CD14-positive monocyte (primary cell): ENCODE measurements around the gene PROC. TPM values are rescaled to one million over a fixed set of nuclear protein-coding genes. Genes with fewer than 3 reads are reported as not detected.

ENCODE experiments used
- DNase-seq, 3 donors: peaks; one replicate each; pipeline ENCODE4 v3.0.0-alpha.2; 2011 to 2022
- H2AFZ ChIP-seq: 2 replicates; pipeline ENCODE4 v1.6.0; 2012; ENCODE audit warnings: mild to moderate bottlenecking, low read depth, low read length, inconsistent platforms; ENCODE audit not compliant: insufficient read depth, poor library complexity, severe bottlenecking
- H3K27ac ChIP-seq, 2 donors: 1 replicate in 1 of 2; 2 replicates in 1 of 2; pipeline ENCODE4 v1.5.1; 2012 to 2013; ENCODE audit warnings: low read length in 2 of 2, control low read depth in 1 of 2, inconsistent platforms in 1 of 2, low read depth in 1 of 2, mild to moderate bottlenecking in 1 of 2
- H3K27me3 ChIP-seq, 2 donors: one replicate each; pipeline versions ENCODE4 v1.6.0 to v1.6.1; 2011 to 2013; ENCODE audit warnings: low read length in 2 of 2; ENCODE audit not compliant: control insufficient read depth in 2 of 2, insufficient read depth in 2 of 2
- H3K36me3 ChIP-seq, 2 donors: replicated peaks in 1 of 2; 1 replicate in 1 of 2; 2 replicates in 1 of 2; pipeline versions ENCODE4 v1.5.1 to v1.6.1; 2012 to 2013; ENCODE audit warnings: low read length in 2 of 2, control low read depth in 1 of 2, inconsistent platforms in 1 of 2, mild to moderate bottlenecking in 1 of 2; ENCODE audit not compliant: insufficient read depth in 2 of 2, control insufficient read depth in 1 of 2
- H3K4me1 ChIP-seq, 2 donors: 1 replicate in 1 of 2; 2 replicates in 1 of 2; pipeline versions ENCODE4 v1.5.1 to v1.6.1; 2012 to 2013; ENCODE audit warnings: low read length in 2 of 2, control low read depth in 1 of 2, inconsistent platforms in 1 of 2, mild to moderate bottlenecking in 1 of 2, moderate library complexity in 1 of 2; ENCODE audit not compliant: insufficient read depth in 2 of 2, control insufficient read depth in 1 of 2
- H3K4me2 ChIP-seq: replicated peaks from 2 replicates; pipeline ENCODE3; 2012; ENCODE audit warnings: low read length, moderate library complexity, mild to moderate bottlenecking; ENCODE audit not compliant: poor library complexity, severe bottlenecking; ENCODE audit errors: extremely low read depth
- H3K4me3 ChIP-seq, 3 experiments: fragments of 200-600 bp in 1 of 3; sonication (generic) in 1 of 3; replicated peaks in 1 of 3; 1 replicate in 2 of 3; 2 replicates in 1 of 3; pipeline ENCODE4 v1.5.1; 2011 to 2013; ENCODE audit warnings: low read length in 3 of 3, mild to moderate bottlenecking in 3 of 3, control low read depth in 2 of 3, low read depth in 2 of 3, inconsistent platforms in 1 of 3, moderate library complexity in 1 of 3
- H3K79me2 ChIP-seq: 2 replicates; pipeline ENCODE4 v1.6.0; 2012; ENCODE audit warnings: mild to moderate bottlenecking, control low read depth, inconsistent platforms, low read length, moderate library complexity; ENCODE audit not compliant: insufficient read depth
- H3K9ac ChIP-seq: 2 replicates; pipeline ENCODE4 v1.6.0; 2017; ENCODE audit warnings: low read length, mild to moderate bottlenecking; ENCODE audit not compliant: insufficient read depth, poor library complexity, severe bottlenecking
- H3K9me3 ChIP-seq, 2 donors: replicated peaks in 1 of 2; 1 replicate in 1 of 2; 2 replicates in 1 of 2; pipeline versions ENCODE4 v1.5.1 to v1.6.1; 2012 to 2013; ENCODE audit warnings: low read length in 2 of 2, control low read depth in 1 of 2; ENCODE audit not compliant: control insufficient read depth in 1 of 2, insufficient read depth in 1 of 2
- H4K20me1 ChIP-seq: 2 replicates; pipeline ENCODE4 v1.6.0; 2012; ENCODE audit warnings: mild to moderate bottlenecking, low read length, control low read depth, moderate library complexity; ENCODE audit not compliant: insufficient read depth
- H3K27ac Mint-ChIP-seq, 7 donors: one replicate each; pipeline ENCODE4 v1.8.0; 2020; ENCODE audit warnings: mild to moderate bottlenecking in 7 of 7, mixed read lengths in 7 of 7, moderate library complexity in 6 of 7, inconsistent platforms in 2 of 7
- H3K27me3 Mint-ChIP-seq, 3 donors: one replicate each; pipeline ENCODE4 v1.8.0; 2021 to 2022; ENCODE audit warnings: low read depth in 3 of 3, mild to moderate bottlenecking in 3 of 3, mixed read lengths in 3 of 3, moderate library complexity in 3 of 3, inconsistent platforms in 1 of 3
- H3K36me3 Mint-ChIP-seq, 2 donors: one replicate each; pipeline ENCODE4 v1.8.0; 2020; ENCODE audit warnings: mixed read lengths in 2 of 2, inconsistent platforms in 1 of 2, mild to moderate bottlenecking in 1 of 2
- H3K4me1 Mint-ChIP-seq: one replicate; pipeline ENCODE4 v1.8.0; 2020; ENCODE audit warnings: mild to moderate bottlenecking, mixed read lengths
- H3K4me3 Mint-ChIP-seq, 2 donors: one replicate each; pipeline ENCODE4 v1.8.0; 2020; ENCODE audit warnings: mild to moderate bottlenecking in 2 of 2, mixed read lengths in 2 of 2, moderate library complexity in 1 of 2
- H3K9me3 Mint-ChIP-seq, 7 donors: one replicate each; pipeline ENCODE4 v1.8.0; 2020 to 2022; ENCODE audit warnings: mixed read lengths in 7 of 7, mild to moderate bottlenecking in 6 of 7, moderate library complexity in 6 of 7, inconsistent platforms in 2 of 7
- CTCF ChIP-seq: fragments of 200-600 bp; IDR thresholded peaks from one replicate; pipeline ENCODE4 v1.8.0; 2022; ENCODE audit warnings: antibody characterized with exemption, mild to moderate bottlenecking
- WGBS: methylation state at CpG from one replicate; pipeline ENCODE4 v1.1.5; 2013; ENCODE audit warnings: missing lambda C conversion rate; ENCODE audit not compliant: insufficient coverage; 5-methylcytosine and 5-hydroxymethylcytosine counted together
- intact Hi-C, 2 donors: fragments of 100-400 bp; cut with micrococcal nuclease; formaldehyde crosslinking; loops; one replicate each; pipeline versions ENCODE4 v1.15.0 to v1.15.1; 2023
- polyA plus RNA-seq, 3 donors: library from polyadenylated mRNA; depleted of rRNA in 1 of 3; unstranded in 2 of 3; stranded (reverse) in 1 of 3; fragments of 300-500 nt in 2 of 3; fragments of >200 nt in 1 of 3; fragmentation: Illumina TruSeq in 2 of 3; gene quantifications; 1 replicate in 2 of 3; 2 replicates in 1 of 3; pipeline ENCODE4 v1.2.3, GENCODE V29; 2012 to 2021

PROC gene
- polyA plus RNA-seq, 3 donors, result 0.69 TPM; not detected in 2

DNA sequence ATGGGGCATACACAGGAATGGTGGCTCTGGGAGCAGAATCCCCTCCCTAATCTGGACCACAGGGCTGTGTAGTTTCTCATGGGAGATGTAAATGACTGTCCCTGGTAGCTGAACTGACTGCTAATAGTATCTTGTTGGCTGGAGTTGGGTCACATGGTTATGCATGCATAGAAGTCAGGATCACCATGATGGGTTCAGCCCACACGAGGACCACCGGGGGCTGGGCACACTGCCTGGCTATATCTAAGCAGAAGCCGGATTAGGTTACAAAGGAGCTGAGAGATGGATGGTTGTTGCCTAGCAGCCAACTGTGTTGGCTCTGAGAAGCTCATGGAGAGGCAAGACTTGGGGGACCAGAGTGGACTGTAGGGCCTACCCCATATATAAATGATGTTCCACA lies 23.7 kb upstream of the PROC start:
- Histone ChIP-seq H3K36me3 (no peaks in the 10 kb centered on the region), H3K4me2 (no peak overlapping the region), H3K9me3 (no peaks in the 10 kb centered on the region), H3K9ac (no peak overlapping the region), H2AFZ (no peak overlapping the region), H3K79me2 (no peaks in the 10 kb centered on the region), H3K4me3 (no peak overlapping the region), H3K27ac (no peak overlapping the region), H3K27me3 (no peaks in the 10 kb centered on the region), H4K20me1 (no peaks in the 10 kb centered on the region), H3K4me1 (peaks cover 24 to 34% of the 10 kb centered on the region in 2 donors)
- TF ChIP-seq CTCF, result no peak
- H3K4me1 Mint-ChIP-seq, result peaks cover 35% of the 10 kb centered on the region
- H3K27ac Mint-ChIP-seq, result peak overlapping the region in 1 of 7 donors; percentile 50
- H3K9me3 Mint-ChIP-seq, result peaks cover 0 to 3% (median 0%) of the 10 kb centered on the region in 7 donors
- DNase-seq, result no peak
- intact Hi-C loops, result no loop called here
- 96% methylated on average over 3 of the region's 3 CpGs for WGBS
- peaks cover 0 to 4% of the 10 kb centered on the region in 2 donors for H3K36me3 Mint-ChIP-seq
- H3K4me3 Mint-ChIP-seq, result no peak overlapping the region
- peaks cover 0 to 2% (median 1%) of the 10 kb centered on the region in 3 donors for H3K27me3 Mint-ChIP-seq

- no peak overlapping the region for H3K4me2 ChIP-seq
- no peaks in the 10 kb centered on the region for H3K36me3 ChIP-seq
- Mint-ChIP-seq H3K9me3 (peaks cover 0 to 3% (median 0%) of the 10 kb centered on the region in 7 donors), H3K27me3 (peaks cover 0 to 1% (median 0%) of the 10 kb centered on the region in 3 donors), H3K4me1 (peaks cover 18% of the 10 kb centered on the region), H3K4me3 (no peak overlapping the region), H3K36me3 (peaks cover 0 to 2% of the 10 kb centered on the region in 2 donors), H3K27ac (peak overlapping the region; percentile 40 to 97 (median 88))
- H3K27ac ChIP-seq, result peak overlapping the region; percentile 29 to 47
- H3K9me3 ChIP-seq, result no peaks in the 10 kb centered on the region
- intact Hi-C loops, result no loop called here
- no peak for TF ChIP-seq CTCF
- DNase-seq, result no peak
- H3K27me3 ChIP-seq, result no peaks in the 10 kb centered on the region
- WGBS, result 94% methylated on average over 8 of the region's 9 CpGs
- peaks cover 10 to 14% of the 10 kb centered on the region in 2 donors for H3K4me1 ChIP-seq
- H3K9ac ChIP-seq, result no peak overlapping the region
- peak overlapping the region; percentile 41 for H2AFZ ChIP-seq
- no peaks in the 10 kb centered on the region for H4K20me1 ChIP-seq
- no peak overlapping the region for H3K4me3 ChIP-seq
- no peaks in the 10 kb centered on the region for H3K79me2 ChIP-seq
Measured at GRCh38 chr2:127397568-127398238, 20.5 kb upstream of the PROC start.
